Natural killer cell (primary cell): ENCODE results near the gene TMEM236. TPM values are rescaled to one million over a fixed set of nuclear protein-coding genes. Genes with fewer than 3 reads are reported as not detected.

Experiments
- ATAC-seq, 3 donors: fragments of 150-1000 bp in 2 of 3; fragments of 200-7000 bp in 1 of 3; cut with Tn5 transposase; 1 replicate in 1 of 3; 2 replicates in 2 of 3; pipeline ENCODE4 v1.10.0; 2021; ENCODE audit warnings: mild to moderate bottlenecking in 2 of 3, moderate library complexity in 2 of 3
- DNase-seq, 2 donors: peaks; one replicate each; pipeline versions ENCODE4 v3.0.0 to v3.0.0-alpha.2; 2013 to 2021; ENCODE audit warnings: mixed read lengths in 1 of 2
- H3K27ac ChIP-seq: one replicate; pipeline ENCODE4 v1.5.1; 2013; ENCODE audit warnings: mild to moderate bottlenecking, low read length
- H3K27me3 ChIP-seq: one replicate; pipeline ENCODE4 v1.6.1; 2013; ENCODE audit warnings: low read length; ENCODE audit not compliant: control insufficient read depth, insufficient read depth
- H3K36me3 ChIP-seq: one replicate; pipeline ENCODE4 v1.6.1; 2013; ENCODE audit warnings: low read length; ENCODE audit not compliant: control insufficient read depth, insufficient read depth
- H3K4me1 ChIP-seq: one replicate; pipeline ENCODE4 v1.6.1; 2013; ENCODE audit warnings: low read length; ENCODE audit not compliant: control insufficient read depth, insufficient read depth
- H3K4me3 ChIP-seq: one replicate; pipeline ENCODE4 v1.5.1; 2013; ENCODE audit warnings: low read length
- H3K9me3 ChIP-seq: one replicate; pipeline ENCODE4 v1.6.1; 2013; ENCODE audit warnings: low read length; ENCODE audit not compliant: control insufficient read depth, insufficient read depth
- H3K27ac Mint-ChIP-seq, 2 donors: one replicate each; pipeline ENCODE4 v1.8.0; 2022; ENCODE audit warnings: mild to moderate bottlenecking in 2 of 2, mixed read lengths in 2 of 2, moderate library complexity in 1 of 2
- H3K27me3 Mint-ChIP-seq, 2 donors: one replicate each; pipeline ENCODE4 v1.8.0; 2022; ENCODE audit warnings: low read depth in 2 of 2, mixed read lengths in 2 of 2
- H3K36me3 Mint-ChIP-seq: one replicate; pipeline ENCODE4 v1.8.0; 2022; ENCODE audit warnings: mixed read lengths
- H3K4me1 Mint-ChIP-seq, 2 donors: one replicate each; pipeline ENCODE4 v1.8.0; 2022; ENCODE audit warnings: mixed read lengths in 2 of 2
- H3K4me3 Mint-ChIP-seq: one replicate; pipeline ENCODE4 v1.8.0; 2022; ENCODE audit warnings: mild to moderate bottlenecking, moderate library complexity, mixed read lengths
- H3K9me3 Mint-ChIP-seq, 2 donors: one replicate each; pipeline ENCODE4 v1.8.0; 2022; ENCODE audit warnings: mixed read lengths in 2 of 2
- CTCF ChIP-seq: fragments of 200-600 bp; IDR thresholded peaks from one replicate; pipeline ENCODE4 v1.8.0; 2022; ENCODE audit warnings: antibody characterized with exemption
- WGBS: methylation state at CpG from one replicate; pipeline ENCODE4 v1.1.7; 2013; ENCODE audit warnings: missing lambda C conversion rate; ENCODE audit not compliant: insufficient coverage; 5-methylcytosine and 5-hydroxymethylcytosine counted together
- intact Hi-C: fragments of 100-400 bp; cut with micrococcal nuclease; formaldehyde crosslinking; loops from one replicate; pipeline ENCODE4 v1.14.2; 2022
- total RNA-seq, 4 donors: library from RNA; stranded (reverse); fragments of 120-200 nt in 1 of 4; gene quantifications; one replicate each; pipeline versions ENCODE4 v1.2.3 to v1.2.4, GENCODE V29; 2013 to 2022

The TMEM236 gene
- total RNA-seq, 3 donors from 2014 or later (not counting 1 experiment from before 2014, with no cell fraction given) = 0.16 to 0.20 (median 0.16) TPM

- Histone ChIP-seq H3K27ac (no peak overlapping the region), H3K36me3 (no peaks in the 10 kb centered on the region), H3K27me3 (no peaks in the 10 kb centered on the region), H3K9me3 (no peaks in the 10 kb centered on the region), H3K4me3 (no peak overlapping the region), H3K4me1 (peaks cover 3% of the 10 kb centered on the region)
- DNase-seq (no peak), ATAC-seq (no peak)
- Mint-ChIP-seq H3K4me3 (no peak overlapping the region), H3K9me3 (no peaks in the 10 kb centered on the region), H3K4me1 (no peaks in the 10 kb centered on the region), H3K36me3 (no peaks in the 10 kb centered on the region), H3K27ac (no peak overlapping the region), H3K27me3 (peaks cover 0 to 3% of the 10 kb centered on the region in 2 donors)
- no peak for TF ChIP-seq CTCF
- 100% methylated on average over 2 of the region's 5 CpGs for WGBS
- intact Hi-C loops = no loop called here
Measured at GRCh38 chr10:17785276-17785930, 33.4 kb downstream of the TMEM236 start.

- no peak overlapping the region for H3K4me3 Mint-ChIP-seq
- intact Hi-C loops = no loop called here
- TF ChIP-seq CTCF = no peak
- Histone ChIP-seq H3K27ac (no peak overlapping the region), H3K36me3 (no peaks in the 10 kb centered on the region), H3K4me1 (peaks cover 3% of the 10 kb centered on the region), H3K27me3 (no peaks in the 10 kb centered on the region), H3K4me3 (no peak overlapping the region), H3K9me3 (no peaks in the 10 kb centered on the region)
- 87% methylated on average over 12 of the region's 13 CpGs for WGBS
- peaks cover 0 to 3% of the 10 kb centered on the region in 2 donors for H3K27me3 Mint-ChIP-seq
- DNase-seq (no peak), ATAC-seq (no peak)
- no peaks in the 10 kb centered on the region for H3K4me1 Mint-ChIP-seq
- H3K36me3 Mint-ChIP-seq = no peaks in the 10 kb centered on the region
- H3K27ac Mint-ChIP-seq = no peak overlapping the region
- no peaks in the 10 kb centered on the region for H3K9me3 Mint-ChIP-seq
Measured at GRCh38 chr10:17787087-17787961, 35.3 kb downstream of the TMEM236 start.

GRCh38 chr10:17788646-17789045, 36.6 kb downstream of the TMEM236 start:
- Mint-ChIP-seq H3K4me3 (no peak overlapping the region), H3K9me3 (no peaks in the 10 kb centered on the region), H3K27ac (no peak overlapping the region), H3K4me1 (peaks cover 5 to 6% of the 10 kb centered on the region in 2 donors), H3K27me3 (peaks cover 0 to 3% of the 10 kb centered on the region in 2 donors), H3K36me3 (no peaks in the 10 kb centered on the region)
- Histone ChIP-seq H3K4me1 (no peaks in the 10 kb centered on the region), H3K27me3 (no peaks in the 10 kb centered on the region), H3K4me3 (no peak overlapping the region), H3K36me3 (no peaks in the 10 kb centered on the region), H3K9me3 (no peaks in the 10 kb centered on the region), H3K27ac (no peak overlapping the region)
- no peak for ATAC-seq
- no peak for DNase-seq
- intact Hi-C loops = no loop called here
- 95% methylated on average over 2 of the region's 2 CpGs for WGBS
- no peak for TF ChIP-seq CTCF
